WERI-Rb-1 (cell line): ENCODE data around the gene SERPINB6.
"Not testable (repeated sequence)": the region's sequence is repeated elsewhere in the genome, so short reads cannot be mapped to it uniquely, and the experiment has no call there.

Experiments
- DNase-seq: peaks from one replicate; pipeline ENCODE4 v3.0.0-alpha.2; 2020
- H3K27ac ChIP-seq: fragments of 250-450 bp; sonication (Bioruptor Pico); 2 replicates; pipeline ENCODE4 v1.5.1; 2020; ENCODE audit warnings: mild to moderate bottlenecking, moderate library complexity
- H3K27me3 ChIP-seq: fragments of 250-450 bp; sonication (Bioruptor Pico); 2 replicates; pipeline ENCODE4 v1.5.1; 2021; ENCODE audit warnings: mild to moderate bottlenecking, low read depth, moderate library complexity; ENCODE audit not compliant: insufficient read depth, severe bottlenecking
- H3K36me3 ChIP-seq: fragments of 250-450 bp; sonication (Bioruptor Pico); 2 replicates; pipeline ENCODE4 v1.5.1; 2020; ENCODE audit warnings: mild to moderate bottlenecking, moderate library complexity
- H3K4me3 ChIP-seq: 2 replicates; pipeline ENCODE4 v1.5.1; 2011; ENCODE audit warnings: low read depth, mild to moderate bottlenecking, control low read depth, low read length
- H3K9me3 ChIP-seq: fragments of 250-450 bp; sonication (Bioruptor Pico); 2 replicates; pipeline ENCODE4 v1.5.1; 2021; ENCODE audit warnings: mild to moderate bottlenecking, moderate library complexity; ENCODE audit not compliant: severe bottlenecking
- CTCF ChIP-seq: IDR thresholded peaks from 2 replicates; pipeline ENCODE4 v1.5.1; 2011; ENCODE audit warnings: low read depth, mild to moderate bottlenecking, control low read depth, inconsistent platforms, low read length

Gene SERPINB6

GRCh38 chr6:2915150-2915549, 56.2 kb downstream of the SERPINB6 start:
- H3K27me3 ChIP-seq: no peaks in the 10 kb centered on the region
- H3K9me3 ChIP-seq: no peaks in the 10 kb centered on the region
- H3K36me3 ChIP-seq: no peaks in the 10 kb centered on the region
- no peak for DNase-seq
- H3K27ac ChIP-seq: no peak overlapping the region
- H3K4me3 ChIP-seq: no peak overlapping the region
- TF ChIP-seq CTCF: no peak

GRCh38 chr6:2914318-2914660, 57.1 kb downstream of the SERPINB6 start:
- Histone ChIP-seq H3K9me3 (no peaks in the 10 kb centered on the region), H3K4me3 (no peak overlapping the region), H3K27ac (no peak overlapping the region), H3K27me3 (no peaks in the 10 kb centered on the region), H3K36me3 (no peaks in the 10 kb centered on the region)
- TF ChIP-seq CTCF: no peak
- DNase-seq: no peak

GRCh38 chr6:2913621-2914317, 57.6 kb downstream of the SERPINB6 start:
- Histone ChIP-seq H3K27ac (no peak overlapping the region), H3K9me3 (no peaks in the 10 kb centered on the region), H3K27me3 (no peaks in the 10 kb centered on the region), H3K4me3 (no peak overlapping the region), H3K36me3 (no peaks in the 10 kb centered on the region)
- no peak for TF ChIP-seq CTCF
- no peak for DNase-seq

GRCh38 chr6:2911171-2911570, 60.2 kb downstream of the SERPINB6 start:
- Histone ChIP-seq H3K27me3 (no peaks in the 10 kb centered on the region), H3K4me3 (no peak overlapping the region), H3K9me3 (no peaks in the 10 kb centered on the region), H3K27ac (no peak overlapping the region), H3K36me3 (no peaks in the 10 kb centered on the region)
- TF ChIP-seq CTCF: no peak
- DNase-seq: no peak

GRCh38 chr6:2909718-2910117, 61.6 kb downstream of the SERPINB6 start:
- DNase-seq: no peak
- H3K27ac ChIP-seq: peak overlapping the region; percentile 8; the same call in 1 of the 2 replicates
- no peaks in the 10 kb centered on the region for H3K36me3 ChIP-seq

GRCh38 chr6:2909051-2909606, 62.2 kb downstream of the SERPINB6 start:
- not testable (repeated sequence) for H3K9me3 ChIP-seq, H3K27me3 ChIP-seq, DNase-seq, H3K4me3 ChIP-seq, H3K36me3 ChIP-seq
- peak overlapping the region; percentile 35; the same call in 1 of the 2 replicates for H3K27ac ChIP-seq

More at GRCh38 chr6:2909718-2910117, 61.6 kb downstream of the SERPINB6 start:
- H3K4me3 ChIP-seq: no peak overlapping the region
- TF ChIP-seq CTCF: no peak
- no peaks in the 10 kb centered on the region for H3K27me3 ChIP-seq
- no peaks in the 10 kb centered on the region for H3K9me3 ChIP-seq

- not testable (repeated sequence) for H3K4me3 ChIP-seq, H3K27me3 ChIP-seq, H3K9me3 ChIP-seq, H3K36me3 ChIP-seq
- peak; percentile 45 for DNase-seq
- peak overlapping the region; percentile 35 for H3K27ac ChIP-seq
Measured at GRCh38 chr6:2908516-2908915, 62.9 kb downstream of the SERPINB6 start.

GRCh38 chr6:2903411-2904185, 67.8 kb downstream of the SERPINB6 start:
- H3K36me3 ChIP-seq, H3K27ac ChIP-seq, H3K27me3 ChIP-seq, DNase-seq, H3K9me3 ChIP-seq, H3K4me3 ChIP-seq: not testable (repeated sequence)
